ENCODE data around the gene ABCB4. TPM values are rescaled to one million over a fixed set of nuclear protein-coding genes. Genes with fewer than 3 reads are reported as not detected.

The ABCB4 gene
- total RNA-seq: under 1 TPM in 1 of 2 experiments, not detected in 1; 0.14 TPM

DNA sequence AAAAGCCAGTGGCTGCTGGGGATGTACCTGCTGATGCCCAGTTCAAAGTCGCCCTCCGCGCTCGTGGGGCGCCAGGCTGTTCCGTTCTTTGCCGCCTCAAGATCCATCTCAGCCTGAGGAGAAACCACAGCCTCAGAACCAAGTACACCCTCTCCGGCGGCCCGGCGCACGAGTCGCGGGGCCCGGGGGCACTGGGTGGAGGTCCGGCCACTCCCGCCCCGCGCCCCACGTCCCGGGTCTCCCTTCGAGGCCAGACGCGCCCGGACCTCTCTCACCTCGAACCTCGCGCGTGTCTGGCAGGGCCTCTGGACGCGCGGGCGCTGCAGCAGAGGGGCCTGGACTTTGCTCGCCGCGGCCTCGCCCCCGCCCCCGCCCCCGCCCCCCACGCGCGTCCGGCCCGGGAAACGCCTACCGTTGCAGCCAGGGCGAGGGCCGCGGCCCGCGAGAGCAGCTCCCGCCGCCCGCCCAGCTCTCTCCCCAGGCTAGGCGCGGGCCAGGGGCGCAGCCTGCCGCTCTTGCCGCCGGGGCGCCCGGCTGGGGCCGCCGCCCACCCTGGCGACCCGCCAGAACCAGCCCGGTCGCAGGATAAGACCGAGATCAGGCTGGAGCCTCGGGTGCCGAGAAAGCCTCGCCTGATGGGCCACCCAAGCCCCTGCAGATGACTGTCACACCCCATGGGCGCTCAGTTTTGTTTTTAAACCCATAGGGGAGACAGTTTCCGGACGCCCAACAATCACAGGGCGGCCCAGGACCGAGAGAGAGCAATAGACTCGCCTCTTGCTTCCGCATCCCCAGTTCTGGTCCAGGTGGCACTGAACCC lies at the start of gene ABCB4:
Gene ABCB4 (minus strand): TSS at position 322 of the 820 bp plus-strand sequence. CDS start 215 bp downstream, at position 107.
- intact Hi-C loops (cut with micrococcal nuclease): no loop called here
- H3K36me3 Mint-ChIP-seq (ENCODE audit: low read depth): no peaks in the 10 kb centered on the region

DNA sequence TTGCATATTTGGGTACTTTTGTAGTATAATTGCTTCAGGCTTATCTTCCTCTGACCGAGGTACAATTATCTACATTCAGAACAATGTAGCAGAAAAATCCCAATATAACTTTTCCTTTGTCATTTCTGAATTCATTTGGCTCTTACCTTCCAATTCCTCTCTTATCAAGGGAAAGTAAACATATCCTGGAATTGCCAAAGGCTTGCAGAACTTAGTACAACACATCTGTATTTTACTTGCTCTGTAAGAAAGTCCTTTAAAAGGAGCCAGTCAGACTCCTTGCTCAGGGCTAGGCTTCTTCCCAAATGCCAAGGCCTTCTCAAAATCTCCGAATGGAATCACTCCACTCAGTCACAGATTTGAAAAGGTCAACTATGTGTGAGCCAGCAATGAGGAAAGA lies 43.3 kb upstream of the ABCB4 start:
- Mint-ChIP-seq H3K4me3 (no peak overlapping the region), H3K27ac (no peak overlapping the region), H3K36me3 (ENCODE audit: low read depth) (peaks cover 7% of the 10 kb centered on the region), H3K4me1 (ENCODE audit: low read depth) (no peaks in the 10 kb centered on the region), H3K27me3 (no peaks in the 10 kb centered on the region), H3K9me3 (no peaks in the 10 kb centered on the region)
- TF ChIP-seq, protein P1, sequence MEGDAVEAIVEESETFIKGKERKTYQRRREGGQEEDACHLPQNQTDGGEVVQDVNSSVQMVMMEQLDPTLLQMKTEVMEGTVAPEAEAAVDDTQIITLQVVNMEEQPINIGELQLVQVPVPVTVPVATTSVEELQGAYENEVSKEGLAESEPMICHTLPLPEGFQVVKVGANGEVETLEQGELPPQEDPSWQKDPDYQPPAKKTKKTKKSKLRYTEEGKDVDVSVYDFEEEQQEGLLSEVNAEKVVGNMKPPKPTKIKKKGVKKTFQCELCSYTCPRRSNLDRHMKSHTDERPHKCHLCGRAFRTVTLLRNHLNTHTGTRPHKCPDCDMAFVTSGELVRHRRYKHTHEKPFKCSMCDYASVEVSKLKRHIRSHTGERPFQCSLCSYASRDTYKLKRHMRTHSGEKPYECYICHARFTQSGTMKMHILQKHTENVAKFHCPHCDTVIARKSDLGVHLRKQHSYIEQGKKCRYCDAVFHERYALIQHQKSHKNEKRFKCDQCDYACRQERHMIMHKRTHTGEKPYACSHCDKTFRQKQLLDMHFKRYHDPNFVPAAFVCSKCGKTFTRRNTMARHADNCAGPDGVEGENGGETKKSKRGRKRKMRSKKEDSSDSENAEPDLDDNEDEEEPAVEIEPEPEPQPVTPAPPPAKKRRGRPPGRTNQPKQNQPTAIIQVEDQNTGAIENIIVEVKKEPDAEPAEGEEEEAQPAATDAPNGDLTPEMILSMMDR (IDR thresholded peaks at IDR 0.05): no peak
- ATAC-seq (no peak), DNase-seq (no peak)
- CTCF ChIA-PET: no interaction called here
- POLR2A ChIA-PET: no interaction called here
- intact Hi-C loops (cut with micrococcal nuclease): no loop called here

More for the DNA sequence above, at the start of gene ABCB4:
- DNase-seq: peak; percentile 14
- Mint-ChIP-seq H3K4me1 (ENCODE audit: low read depth) (peaks cover 12% of the 10 kb centered on the region), H3K27me3 (peaks cover 42% of the 10 kb centered on the region), H3K27ac (no peak within 1 kb of the TSS), H3K4me3 (peak within 1 kb of the TSS; percentile 47), H3K9me3 (no peaks in the 10 kb centered on the region)
- ChIA-PET POLR2A (interaction anchor here (0.6 kb wide), 1 partner anchor 400 kb away, joined by 3 read pairs; no protein-coding TSS in a partner anchor), CTCF (no interaction called here)
- ATAC-seq: peak; percentile 17
- TF ChIP-seq, protein P1 (IDR thresholded peaks at IDR 0.05): no peak

DNA sequence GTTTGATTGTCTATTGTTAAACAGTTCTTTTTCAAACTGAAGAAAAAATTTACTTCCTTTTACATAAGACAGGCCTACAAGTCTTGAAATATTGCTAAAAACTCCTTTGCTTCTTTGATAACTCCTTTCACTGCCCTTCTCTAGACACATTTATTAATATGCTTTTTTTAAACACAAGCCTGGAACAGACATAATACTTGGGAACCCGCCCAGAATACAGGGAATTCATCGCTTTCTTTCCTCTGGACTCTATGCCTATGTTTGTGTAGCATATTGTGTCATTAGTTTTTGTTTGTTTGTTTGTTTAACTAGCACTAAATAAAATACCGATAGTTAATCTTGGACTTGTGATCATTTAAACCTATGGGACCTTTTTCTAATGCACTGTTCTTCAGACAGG lies 42.4 kb upstream of the ABCB4 start:
- intact Hi-C loops (cut with micrococcal nuclease): no loop called here
- no peaks in the 10 kb centered on the region for H3K9me3 Mint-ChIP-seq

DNA sequence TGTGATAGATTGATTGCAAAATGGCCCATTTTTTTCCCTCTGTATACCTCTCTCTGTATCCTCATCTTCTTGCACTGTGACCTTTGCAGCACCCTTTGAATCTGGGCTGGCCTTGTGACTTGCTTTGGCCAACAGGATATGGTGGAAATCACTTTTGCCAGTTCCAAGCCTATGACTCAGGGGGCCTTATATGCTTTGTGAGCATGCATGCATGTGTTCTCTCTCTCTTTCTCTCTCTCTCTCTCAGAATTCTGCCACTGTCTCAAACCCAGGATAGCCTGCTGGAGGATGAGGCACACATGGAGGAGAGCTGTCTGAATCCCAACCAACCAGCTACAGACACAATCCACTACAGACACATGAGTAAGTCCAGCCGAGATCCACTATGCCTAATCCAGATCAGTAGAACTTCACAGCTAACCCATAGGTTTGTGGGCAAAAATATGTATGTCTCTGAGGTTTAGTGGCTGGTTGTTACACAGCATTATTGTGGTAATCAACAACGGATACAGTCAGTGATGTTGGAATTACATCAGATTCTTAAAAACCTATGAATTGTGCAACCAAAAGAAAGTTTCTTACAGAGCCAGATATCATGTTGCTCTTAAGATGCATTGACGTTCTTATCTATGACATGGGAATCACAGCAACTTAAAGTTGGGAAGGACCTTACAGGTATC lies 41.8 kb upstream of the ABCB4 start:
- intact Hi-C loops (cut with micrococcal nuclease): no loop called here
- peak overlapping the region; percentile 18 for H3K27ac Mint-ChIP-seq
- DNase-seq (peak; percentile 3), ATAC-seq (no peak)
- H3K36me3 Mint-ChIP-seq (ENCODE audit: low read depth): peaks cover 7% of the 10 kb centered on the region
- no peaks in the 10 kb centered on the region for H3K4me1 Mint-ChIP-seq (ENCODE audit: low read depth)
- H3K4me3 Mint-ChIP-seq: no peak overlapping the region
- ChIA-PET CTCF (no interaction called here), POLR2A (no interaction called here)
- no peaks in the 10 kb centered on the region for H3K27me3 Mint-ChIP-seq
- no peaks in the 10 kb centered on the region for H3K9me3 Mint-ChIP-seq
- TF ChIP-seq, protein P1 (IDR thresholded peaks at IDR 0.05): no peak

More for the DNA sequence above, 42.4 kb upstream of the ABCB4 start:
- peaks cover 7% of the 10 kb centered on the region for H3K36me3 Mint-ChIP-seq (ENCODE audit: low read depth)
- CTCF ChIA-PET: no interaction called here
- no peak overlapping the region for H3K4me3 Mint-ChIP-seq
- no peak for DNase-seq
- H3K27ac Mint-ChIP-seq: no peak overlapping the region
- TF ChIP-seq, protein P1 (IDR thresholded peaks at IDR 0.05): no peak
- no peaks in the 10 kb centered on the region for H3K27me3 Mint-ChIP-seq
- H3K4me1 Mint-ChIP-seq (ENCODE audit: low read depth): no peaks in the 10 kb centered on the region
- POLR2A ChIA-PET: no interaction called here
- ATAC-seq: no peak
